NCI-H2227 (cell line): Measurements from ENCODE around the gene ISOC2.
"Not testable (repeated sequence)": the region's sequence is repeated elsewhere in the genome, so short reads cannot be mapped to it uniquely, and the experiment has no call there.

Experiments
- DNase-seq: peaks from one replicate; lab custom pipeline; 2025; ENCODE audit not compliant: unreplicated experiment; lab: John Stamatoyannopoulos, UW

ISOC2 gene

DNA sequence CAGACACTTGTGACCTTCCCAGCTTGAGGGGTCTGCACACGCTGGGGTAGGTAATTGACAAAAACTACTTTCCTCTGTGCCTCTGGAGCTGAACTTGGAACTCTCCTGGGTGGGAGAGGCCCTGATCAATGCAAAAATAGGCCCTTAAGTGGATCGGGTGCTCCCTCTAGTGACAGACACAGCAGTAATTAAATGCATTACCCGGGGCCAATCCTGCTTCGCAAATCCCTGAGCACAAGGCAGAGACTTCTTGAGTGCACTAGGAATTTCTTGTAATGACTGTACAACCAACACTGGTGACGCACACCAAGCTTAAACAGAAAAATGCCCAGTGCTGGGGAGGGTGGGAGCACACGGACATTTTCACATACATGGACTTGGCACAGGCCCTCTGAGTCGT lies 43.3 kb downstream of the ISOC2 start:
- peak; percentile 82 for DNase-seq

DNA sequence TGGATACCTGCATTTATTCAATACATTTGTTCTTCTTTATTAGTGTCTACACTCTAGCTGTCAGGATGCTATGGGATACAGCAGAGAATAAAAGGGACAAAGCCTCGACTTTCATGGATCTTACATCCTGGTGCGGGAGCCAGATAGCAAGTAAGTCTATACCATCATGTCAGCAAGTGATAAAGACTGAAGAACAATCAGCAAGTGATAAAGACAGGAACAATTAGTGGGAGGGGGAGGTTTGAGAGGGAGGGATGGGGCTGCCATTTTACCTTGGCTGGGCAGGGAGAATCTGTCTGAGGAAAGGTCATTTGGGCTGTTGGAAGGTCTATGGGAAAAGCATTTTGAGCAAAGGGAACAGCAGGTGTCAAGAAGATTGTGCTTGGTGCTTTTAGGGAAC lies 51.3 kb downstream of the ISOC2 start:
- no peak for DNase-seq

DNA sequence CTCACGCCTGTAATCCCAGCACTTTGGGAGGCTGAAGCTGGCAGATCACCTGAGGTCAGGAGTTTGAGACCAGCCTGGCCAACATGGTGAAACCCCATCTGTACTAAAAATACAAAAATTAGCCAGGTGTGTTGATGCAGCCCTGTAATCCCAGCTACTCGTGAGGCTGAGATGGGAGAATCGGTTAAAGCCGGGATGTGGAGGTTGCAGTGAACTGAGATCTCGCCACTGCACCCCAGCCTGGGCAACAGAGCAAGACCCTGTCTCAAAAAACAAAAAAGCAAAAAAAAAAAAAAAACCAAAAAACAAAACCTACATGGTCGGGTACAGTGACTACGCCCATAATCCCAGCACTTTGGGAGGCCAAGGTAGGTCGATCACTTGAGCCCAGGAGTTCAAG lies 52.3 kb downstream of the ISOC2 start:
- not testable (repeated sequence) for DNase-seq

DNA sequence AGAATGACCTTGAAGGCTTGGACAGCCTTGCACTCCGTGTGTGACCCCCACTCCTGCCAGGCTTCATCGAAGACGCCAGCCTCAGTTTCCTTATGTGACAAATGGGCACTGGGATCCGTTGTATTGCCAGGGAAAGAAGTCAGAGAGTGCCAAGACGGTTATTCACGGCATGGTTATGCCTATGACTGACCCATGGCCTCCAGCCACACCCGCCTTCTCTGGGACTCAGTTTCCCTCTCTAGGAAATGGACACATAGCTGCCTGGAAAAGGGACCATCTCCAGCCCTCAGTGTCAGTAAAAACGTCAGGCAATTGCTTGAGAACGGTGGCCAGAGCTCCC lies 52.9 kb downstream of the ISOC2 start:
- no peak for DNase-seq

- DNase-seq, result peak; percentile 100
Observed at GRCh38 chr19:55407800-55408532, 53.5 kb downstream of the ISOC2 start.

GRCh38 chr19:55407550-55407799 lies 54.0 kb downstream of the ISOC2 start, which contains the start of gene UBE2S:
TSS of gene UBE2S (minus strand) at chr19:55407788. CDS start at chr19:55407589, 199 bp downstream.
- DNase-seq, result not testable (repeated sequence)

DNA sequence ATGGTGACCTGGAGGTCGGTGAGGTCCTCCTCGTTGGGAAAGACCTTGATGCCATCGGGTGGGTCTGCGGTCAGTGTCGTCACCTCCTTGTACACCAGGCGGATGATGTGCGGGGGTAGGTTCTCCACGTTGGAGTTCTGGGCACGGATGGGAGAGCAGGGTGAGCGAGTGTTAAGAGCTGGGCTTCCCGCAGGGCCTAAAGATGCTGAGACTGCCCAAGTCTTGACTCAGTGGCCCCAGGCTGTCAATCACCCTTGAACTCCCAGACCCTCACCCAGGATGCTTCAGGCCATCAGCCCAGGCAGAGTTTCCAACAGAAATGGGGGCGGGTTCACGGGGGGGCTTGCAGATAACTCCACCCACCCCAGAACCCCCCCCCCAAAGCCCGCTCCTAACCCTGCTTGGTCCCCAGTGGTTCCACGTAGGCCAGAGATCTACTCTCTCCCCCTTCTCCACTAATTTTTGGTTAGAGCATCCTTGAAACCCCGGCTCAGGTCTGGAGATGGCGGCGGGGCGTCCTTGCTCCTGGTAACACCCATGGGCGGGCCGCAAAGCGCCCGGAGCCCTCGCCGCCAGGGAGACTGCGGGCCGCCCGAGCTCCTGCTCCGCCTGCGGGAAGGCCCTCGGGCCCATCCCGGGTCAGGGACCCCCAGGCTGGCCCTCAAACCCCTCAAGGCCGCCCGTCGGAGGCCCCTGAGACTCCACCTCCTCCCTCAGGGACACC lies 54.5 kb downstream of the ISOC2 start:
- DNase-seq, result peak; percentile 82

DNA sequence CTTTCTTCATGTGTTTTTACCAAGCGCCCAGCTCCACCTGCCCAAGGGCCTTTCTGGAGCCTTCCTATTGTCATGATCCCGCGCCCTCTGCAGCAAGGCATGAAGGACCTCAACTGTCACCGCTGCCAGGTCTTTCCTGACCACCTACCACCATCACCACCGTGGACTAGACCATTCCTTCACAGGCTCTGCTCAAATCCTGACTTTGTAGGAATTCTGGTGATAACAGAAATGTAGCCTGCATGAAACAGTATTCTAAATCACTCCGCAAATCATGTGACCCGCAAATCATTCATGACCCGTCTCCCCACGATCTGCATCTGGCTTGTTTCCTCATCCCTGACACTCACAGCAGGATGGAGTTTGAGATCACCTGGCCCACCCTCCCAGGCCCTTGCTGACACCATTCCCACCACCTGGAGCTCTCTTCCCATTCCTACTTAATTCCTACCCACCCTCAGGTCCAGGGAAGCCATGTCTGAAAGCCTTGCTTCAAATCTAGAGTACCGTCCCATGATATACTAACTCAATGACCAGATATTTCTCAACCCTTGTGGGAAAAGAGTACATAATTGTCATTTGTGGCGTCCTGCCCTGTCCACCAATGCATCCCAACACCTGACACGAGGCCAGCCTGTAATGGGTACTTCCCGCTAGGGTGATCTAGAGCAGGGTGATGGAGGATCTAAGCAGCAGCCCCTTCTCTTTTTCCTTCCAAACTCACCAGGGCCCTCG lies 55.2 kb downstream of the ISOC2 start:
- DNase-seq, result no peak

DNA sequence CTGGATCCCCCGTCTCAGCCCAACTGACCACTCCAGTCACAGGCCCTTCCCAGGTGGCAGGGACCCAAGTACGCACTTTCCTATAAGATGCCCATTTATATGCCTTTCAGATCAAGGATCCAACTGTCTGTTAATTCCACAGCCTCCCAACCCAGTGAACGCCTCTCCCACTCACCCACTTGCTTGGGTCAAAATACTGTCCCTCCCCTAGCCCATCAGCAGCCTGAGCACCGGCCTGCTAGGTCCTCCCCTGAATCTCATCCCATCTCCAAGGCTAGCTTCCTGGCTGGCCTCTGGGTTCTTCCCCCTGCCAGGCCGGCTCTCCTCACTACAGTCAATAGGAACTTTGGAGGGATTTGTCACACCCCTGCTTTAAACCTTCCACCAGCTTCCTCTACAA lies 55.8 kb downstream of the ISOC2 start:
- DNase-seq, result no peak
